NCI-H446 (cell line): ENCODE results near the gene FLRT1.

Experiments
- DNase-seq, 2 experiments: peaks; one replicate each; lab custom pipeline; 2025; lab: John Stamatoyannopoulos, UW

Gene FLRT1

DNA sequence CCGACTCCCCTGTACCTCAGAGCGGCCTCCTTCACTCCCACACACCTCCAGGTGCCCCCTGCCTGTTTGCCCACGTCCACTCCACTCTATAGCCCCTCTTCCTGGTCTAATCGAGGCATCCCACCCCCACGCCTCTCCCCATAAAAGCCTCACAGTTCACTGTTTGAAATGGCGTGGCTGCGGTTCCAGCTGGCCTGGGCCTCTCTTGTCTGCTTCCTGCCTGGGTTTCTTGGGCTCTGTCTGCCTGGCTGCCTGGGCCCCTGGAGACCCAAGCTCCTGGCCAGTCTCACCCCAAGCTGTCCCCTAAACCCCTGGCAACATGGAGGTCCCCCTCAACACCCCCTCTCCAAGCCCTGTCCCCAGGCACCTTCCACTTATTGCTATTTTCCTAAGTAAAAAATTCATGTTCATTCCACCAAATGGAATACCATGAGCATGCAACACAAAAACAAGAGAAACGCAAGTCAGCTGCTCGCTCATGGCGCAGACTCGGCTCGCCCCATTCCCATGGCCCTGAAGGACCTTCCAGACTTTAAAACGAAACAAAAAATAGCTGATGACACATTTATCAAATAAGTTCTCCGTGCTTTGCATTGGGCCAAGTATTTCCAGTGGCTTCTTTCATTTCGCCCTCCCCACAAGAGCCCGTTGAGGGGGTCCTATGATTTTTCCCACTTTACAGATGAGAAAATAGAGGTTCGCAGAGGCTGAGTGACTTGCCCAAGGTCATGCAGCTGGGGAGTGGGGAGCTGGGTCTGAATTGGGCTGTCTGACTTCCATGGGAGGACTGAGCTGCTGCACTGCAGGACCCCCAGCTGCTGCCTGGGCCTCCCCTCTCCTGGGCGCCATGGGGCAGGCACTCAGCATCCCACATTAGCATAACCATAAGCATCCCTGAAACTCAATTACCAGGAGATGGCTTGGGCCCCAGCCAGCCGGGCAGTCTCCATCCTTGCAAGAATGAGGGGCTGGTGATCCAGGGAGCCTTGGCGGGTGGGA, 11.7 kb upstream of the FLRT1 start:
- no peak for DNase-seq

DNA sequence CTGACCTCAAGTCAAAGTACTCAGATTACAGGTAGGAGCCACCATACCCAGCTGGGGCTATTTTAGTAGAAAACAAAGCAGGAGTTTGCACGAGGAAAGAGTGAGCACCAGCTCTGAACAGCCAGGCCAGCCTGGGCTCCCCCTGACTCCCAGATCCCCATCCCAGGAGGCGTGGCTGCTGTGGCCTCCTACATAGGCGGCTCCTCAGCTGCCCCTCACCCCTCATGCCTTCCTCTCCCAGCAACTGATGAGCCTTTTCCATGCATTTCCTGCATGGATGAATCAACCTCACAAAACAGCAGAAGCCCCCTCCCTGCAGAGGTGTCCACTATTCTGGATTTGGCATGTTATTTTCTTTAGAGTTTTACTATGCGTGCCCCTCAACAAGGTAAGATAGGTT, 10.5 kb upstream of the FLRT1 start:
- DNase-seq: no peak

DNA sequence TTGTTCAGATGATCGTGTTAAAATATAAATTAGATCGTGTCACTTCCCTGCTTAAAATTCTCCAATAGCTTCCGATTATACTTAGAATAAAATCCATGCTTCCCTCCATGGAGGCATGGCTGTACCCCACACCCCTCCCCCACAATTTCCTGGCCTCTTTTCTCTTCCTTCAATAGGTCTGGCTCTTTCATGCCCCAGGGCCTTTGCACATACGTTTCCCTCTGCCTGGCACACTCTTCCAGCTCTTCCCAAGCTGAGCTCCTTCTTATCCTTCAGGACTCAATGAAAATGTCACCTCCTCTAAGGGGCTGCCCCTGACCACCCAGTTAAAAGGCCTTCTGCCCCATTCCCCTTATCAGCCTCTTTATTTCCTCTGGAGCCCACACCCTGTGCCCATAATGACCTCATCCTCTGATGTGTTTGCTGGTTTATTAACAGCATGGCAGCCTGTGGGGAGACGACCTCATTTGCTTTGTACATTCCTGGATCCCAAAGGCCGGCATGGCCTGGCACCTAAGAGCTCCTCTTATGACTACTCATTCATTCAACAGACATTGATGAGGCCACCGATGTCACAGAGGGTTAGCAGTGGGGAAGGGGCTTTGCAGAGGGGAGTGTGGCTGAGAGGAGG, 9.0 kb upstream of the FLRT1 start:
- no peak for DNase-seq

DNA sequence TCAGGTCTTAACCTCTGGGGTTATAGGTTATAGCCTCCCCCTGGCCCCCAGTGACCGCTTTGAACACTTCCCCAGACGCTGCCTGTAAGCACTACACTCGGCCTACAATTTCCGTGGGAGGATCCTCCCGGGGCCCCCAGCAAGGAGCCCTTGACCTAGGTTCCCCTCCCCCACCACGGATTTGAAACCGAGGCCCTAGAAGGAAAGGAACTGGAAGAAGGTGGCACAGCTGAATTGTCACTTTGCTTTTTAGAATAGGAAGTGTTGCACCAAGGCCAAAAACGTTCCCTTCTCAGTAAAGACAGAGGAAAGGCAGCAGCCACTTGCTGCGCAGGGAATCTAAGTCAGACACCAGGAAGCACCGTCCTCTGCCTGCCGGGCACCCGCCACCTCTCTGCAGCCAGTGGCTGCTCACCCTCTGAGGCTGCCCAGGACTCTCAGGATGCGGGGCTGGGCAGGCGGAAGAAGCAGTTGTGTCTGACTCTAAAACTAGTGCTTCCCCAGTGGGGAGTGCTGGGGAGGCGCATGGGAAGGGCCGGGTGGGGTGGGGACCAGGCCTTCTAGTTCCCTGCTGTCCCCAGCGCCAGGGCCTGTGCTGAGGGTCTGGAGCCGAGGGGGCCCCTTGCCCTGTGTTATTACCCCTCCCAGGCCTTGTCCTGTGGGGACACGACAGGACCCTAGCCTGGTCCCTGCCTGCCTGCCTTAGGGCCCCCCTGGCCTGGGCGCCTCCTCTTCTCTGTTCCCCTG, 7.9 kb upstream of the FLRT1 start:
- no peak for DNase-seq

DNA sequence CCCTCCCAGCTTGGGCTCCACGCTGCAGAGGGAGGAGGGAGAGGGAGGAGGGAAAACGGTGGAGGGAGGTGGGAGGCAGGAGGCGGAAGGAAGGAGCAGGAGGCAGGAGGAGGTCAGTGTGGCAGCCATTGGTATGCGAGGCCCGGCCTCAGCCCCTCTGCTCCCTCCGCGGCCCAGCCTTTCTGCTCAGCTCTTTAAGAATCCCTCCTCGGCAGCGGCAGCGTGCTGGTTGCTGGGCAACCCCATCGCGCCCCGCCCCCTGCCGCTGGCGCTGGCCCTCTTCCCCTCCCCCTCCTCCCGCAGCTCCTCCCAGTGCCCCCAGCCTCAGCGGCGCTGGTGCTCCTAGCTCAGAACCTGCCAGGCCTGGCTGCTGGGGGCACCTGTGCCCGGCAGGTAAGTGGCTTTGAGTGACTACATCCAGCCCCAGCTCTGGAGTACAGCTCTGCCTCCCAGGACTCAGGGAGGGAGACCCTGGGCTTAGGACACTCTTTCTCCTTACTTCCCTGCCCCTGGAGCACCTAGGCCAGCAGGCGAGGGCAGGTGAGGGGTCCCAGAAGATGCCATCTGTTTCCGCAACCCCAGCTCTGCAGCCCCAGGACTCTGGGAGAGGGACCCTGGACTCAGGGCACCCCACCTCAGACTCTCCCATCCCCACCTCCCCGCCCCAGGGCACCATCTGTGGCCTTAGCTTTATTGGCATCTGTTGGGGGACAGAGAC, 7.2 kb upstream of the FLRT1 start:
- DNase-seq: no peak

DNA sequence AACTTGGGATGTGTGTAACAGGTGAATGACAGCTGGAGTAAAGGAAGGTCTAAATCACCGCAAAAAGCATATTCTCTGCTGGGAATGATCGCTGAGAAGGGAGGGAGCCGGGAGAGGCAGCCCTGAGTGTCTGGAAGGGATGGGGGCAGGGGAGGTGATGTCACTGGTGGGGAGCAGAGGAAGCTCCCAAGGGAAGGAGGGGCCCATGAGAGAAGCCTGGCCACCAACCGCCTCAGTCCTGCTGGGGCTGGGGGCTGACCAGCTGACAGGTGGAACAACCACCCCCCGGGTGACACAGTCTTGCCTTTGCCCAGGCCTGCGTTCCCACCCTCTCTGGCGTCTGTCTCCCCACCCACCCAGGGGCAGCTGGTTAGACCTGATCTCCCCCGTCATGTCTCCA, 6.0 kb upstream of the FLRT1 start:
- no peak for DNase-seq

DNA sequence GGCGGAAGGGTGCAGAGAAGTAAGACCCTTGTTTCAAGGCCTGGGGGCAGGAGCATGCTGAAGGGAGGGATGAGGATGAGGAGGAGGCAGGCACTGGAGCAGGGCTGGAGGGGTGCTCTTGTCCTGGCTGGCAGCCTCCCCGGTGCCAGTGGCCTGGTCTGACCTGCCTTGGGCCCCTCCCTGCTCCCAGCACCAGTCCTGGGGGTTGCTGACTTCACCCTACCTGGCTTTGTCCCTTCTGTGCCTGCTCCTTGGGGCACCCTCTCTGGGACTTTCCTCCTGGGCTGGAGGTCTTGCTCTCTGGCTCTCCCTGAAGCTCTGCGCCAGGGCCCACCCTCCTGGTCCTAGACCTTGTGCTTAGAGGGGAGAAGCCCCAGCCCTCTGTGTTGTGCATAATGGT, 4.7 kb upstream of the FLRT1 start:
- DNase-seq: no peak

DNA sequence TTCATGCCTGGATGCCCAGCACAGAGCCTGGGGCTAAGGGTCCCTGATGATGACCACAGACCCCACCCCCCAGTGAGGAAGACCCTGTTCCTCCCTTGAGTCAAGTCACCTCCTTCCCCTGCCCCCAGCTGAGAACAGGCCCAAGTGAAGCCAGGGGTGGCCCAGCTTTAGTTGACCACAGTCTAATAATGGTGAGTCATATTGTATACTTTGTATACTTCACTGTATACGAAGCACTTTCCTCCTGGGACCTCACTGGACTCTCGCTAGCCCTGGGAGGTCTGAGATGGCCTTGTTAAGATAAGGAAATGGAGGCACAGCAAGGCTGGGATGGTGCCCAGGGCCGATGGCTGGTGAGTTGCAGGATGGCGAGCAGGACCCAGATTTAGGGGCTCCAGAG, 3.7 kb upstream of the FLRT1 start:
- DNase-seq: no peak

DNA sequence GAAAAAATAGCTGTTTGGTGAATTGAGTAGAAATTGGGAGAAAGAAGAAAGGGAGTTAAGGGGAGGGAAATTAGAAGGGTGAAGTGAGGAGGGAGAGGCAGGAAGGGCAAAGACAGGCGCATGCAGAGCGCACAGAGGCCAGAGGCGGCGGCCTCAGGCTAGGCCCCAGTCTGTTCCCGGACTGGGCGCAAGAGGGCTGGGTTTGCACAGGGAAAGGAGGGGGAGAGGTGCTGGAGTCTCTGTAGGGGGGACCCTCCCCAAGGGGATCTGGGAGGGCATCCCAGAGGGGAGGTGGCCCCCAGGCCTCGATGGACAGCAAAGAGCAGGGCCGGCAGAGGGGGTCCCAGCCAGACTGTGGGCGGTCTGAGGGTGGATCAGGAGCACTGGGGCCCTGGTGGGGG, 1.3 kb upstream of the FLRT1 start:
- no peak for DNase-seq

DNA sequence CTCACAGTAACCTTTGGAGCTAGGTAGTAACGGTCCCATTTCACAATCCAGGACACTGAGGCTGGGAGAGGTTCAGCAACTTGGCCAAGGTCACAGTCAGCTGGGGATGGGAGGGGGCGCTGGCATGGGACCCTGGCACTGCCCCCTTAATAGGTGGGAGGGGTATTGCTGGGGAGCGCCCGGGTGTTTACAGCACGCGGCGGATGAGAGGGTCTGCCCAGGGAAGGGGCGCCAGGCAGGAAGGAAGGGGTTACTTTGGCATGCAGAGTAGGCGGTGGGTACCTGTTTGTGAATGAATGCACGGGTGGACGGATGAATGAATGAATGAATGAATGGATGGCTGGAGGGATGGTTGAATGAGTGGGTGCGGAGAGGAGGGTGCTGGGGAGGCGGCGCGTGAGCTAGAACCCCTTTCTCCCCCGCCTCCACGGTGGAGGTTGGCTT, 628 bp upstream of the FLRT1 start:
- DNase-seq: no peak

DNA sequence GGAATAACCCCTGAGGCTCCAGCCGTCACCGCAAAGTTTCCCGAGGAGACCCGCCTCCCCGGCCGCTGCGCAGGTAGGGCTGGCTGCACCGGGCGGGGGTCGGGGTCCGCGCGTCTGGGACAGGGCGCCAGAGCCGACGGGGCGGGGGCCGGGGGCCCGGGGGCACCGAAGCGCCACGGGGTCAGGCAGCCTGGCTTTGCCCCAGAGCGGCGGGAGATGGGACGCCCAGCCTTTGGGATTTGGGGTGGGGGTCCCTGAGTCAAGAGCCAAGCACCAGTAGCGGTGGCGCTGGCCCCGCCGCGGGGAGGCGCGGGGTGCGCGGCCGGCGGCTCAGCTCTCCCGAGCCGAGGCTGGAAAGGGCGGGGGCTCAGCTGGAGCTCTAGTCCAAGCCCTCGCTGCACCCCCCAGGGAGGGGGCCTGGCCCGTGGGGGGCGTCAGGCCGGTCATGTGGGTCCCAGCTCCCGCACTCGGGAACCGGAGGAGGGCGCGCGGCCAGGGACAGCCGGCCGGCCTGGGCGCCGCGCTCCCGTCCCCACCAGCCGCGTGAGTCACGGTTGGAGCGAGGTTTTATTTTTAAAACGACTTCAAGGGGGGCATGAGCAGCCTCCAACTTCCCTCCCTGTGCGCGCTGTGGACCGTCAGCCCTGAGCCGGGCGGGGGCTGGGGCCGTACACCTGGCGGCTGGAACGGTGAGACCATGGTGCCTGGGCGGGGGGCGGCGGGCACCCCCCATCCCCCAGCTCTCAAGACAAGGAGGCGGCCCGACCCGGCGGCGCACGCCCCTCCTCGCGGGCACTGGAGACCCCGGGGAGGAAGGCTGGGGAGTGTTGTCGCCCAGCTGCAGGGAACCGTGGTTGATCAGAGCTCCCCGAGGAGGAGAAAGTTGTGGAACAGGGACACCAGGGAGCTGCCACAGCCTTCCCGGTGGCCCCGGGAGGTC, 626 bp downstream of the FLRT1 start:
- DNase-seq: peak in 1 of 2 experiments; percentile 39

DNA sequence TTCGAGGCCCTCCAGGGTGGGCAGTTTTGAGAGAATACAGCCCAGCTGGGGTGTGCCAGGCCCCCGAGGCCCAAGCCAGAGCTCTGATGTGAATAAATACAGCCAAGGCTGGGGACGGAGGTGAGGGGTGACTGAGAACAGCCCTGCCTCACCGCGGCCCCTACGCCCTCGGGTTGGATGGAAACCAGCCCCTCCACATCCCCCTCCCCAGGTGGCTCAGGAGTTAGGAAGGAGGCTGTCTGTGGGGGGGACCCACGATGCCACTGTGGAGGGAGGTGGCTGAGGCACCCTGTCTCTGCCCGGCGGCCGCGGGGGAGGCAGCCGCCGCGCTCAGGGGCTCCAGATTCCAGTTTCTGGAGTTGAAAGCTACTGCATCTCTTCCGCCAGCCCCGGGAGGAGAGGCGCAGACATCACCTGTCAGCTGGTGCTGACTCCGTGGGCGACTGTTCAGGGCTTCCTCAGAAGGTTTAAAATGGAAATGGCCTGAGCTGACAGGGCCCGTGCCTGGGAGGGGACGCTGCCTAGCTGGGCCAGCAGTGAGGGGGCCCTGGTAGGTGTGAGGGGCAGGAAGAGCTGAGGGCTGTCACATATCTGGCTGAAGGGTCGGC, 1.4 kb downstream of the FLRT1 start:
- no peak for DNase-seq

DNA sequence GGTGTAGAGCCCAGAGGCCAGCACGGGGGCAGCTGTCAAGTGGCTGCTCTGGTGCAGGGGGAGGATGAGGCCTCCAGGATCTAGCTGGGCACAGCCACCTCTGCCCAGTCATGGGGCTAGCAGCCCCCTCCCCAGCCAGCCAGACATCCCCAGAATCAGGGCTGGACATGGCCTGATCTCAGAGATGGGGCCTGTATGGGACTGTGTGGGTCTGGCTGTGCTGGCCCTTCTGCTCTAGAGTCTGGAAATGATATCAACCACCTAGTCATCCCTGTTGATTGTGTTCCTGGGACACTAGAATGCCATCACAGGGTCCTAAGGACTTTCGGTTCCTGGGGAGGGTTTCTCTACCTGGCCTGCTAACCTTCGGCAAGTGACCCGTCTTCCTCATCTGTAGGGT, 2.8 kb downstream of the FLRT1 start:
- DNase-seq: no peak

DNA sequence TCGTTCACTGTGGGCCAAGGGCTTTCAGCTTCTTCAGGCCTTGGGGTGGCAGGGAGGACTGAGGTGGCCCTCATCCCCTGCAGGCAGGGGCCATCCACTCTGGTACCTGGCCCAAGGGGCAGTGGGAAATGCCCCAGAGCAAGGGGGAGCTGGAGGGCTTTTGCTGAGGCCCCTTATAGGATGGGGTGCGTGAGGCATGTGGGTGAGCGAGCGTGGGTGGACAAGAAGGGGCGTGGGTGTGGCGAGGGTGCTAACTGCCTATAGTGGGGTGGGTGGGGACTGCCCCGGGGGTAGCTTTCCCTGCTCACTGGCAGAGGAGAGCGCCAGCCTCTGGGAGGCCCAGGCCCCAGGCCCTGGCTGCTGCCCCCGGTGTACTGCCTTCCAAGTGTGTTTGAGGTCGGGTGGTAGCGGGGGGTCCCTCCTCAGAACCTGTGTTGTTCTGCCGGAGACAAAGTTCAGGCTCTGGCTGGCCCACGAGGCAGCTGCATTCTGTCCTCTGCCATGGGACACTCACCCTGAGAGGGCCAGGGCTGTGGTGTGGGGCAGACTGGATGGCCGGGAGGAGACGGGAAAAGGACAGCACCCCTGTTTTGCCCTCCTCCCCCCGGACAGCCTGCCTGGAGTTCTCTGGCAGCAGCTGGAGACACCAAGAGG, 3.4 kb downstream of the FLRT1 start:
- no peak for DNase-seq

DNA sequence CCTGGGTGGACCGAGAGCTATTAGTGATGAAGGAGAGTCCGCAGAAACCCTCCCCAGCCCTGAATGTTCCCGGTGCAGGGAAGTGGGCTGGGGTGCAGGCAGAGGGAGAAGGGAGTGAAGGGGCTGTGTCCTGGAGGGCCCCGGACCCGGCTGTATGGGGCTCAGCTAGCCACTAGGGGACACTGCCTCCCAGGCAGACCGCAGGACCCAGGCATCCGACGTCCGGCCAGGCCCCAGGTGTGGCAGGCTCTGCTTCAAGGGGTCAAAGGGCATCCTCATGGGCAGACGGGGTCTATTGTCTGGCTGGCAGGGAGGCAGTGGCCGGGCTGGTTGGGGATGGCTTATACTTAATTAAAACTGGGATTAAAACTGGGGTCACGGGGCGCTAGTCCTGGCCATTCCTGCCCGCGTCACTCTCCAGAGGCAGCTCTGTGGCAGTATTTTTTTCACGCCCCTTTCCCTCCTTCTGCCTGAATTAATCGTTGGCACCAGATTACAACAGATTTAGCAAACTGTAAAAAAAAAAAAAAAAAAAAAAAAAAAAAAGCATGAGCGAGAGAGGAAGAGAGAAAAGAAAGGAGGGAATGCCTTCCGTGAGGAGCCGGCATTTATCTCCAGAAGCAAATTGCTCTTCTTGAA, 5.1 kb downstream of the FLRT1 start:
- DNase-seq: peak in 1 of 2 experiments; percentile 37

DNA sequence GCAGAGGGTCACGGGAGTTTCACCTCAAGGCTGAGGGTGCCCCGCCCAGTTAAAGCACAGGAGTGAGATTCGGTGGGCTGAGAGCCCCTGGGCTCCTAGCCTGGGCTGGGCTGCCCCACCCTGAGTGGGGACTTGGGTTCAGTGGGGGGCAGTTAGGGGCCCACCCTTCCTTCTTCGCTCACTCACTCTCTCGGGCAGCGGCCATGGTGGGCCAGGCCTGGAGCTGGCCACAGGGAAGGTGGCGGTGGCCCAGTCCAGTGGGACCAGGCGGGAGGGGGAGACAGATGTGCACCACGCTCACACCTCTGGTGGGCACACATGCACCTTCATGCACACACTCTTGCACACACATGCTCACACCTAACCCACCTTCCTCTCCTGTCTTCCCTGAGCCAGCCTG, 6.1 kb downstream of the FLRT1 start:
- DNase-seq: no peak

DNA sequence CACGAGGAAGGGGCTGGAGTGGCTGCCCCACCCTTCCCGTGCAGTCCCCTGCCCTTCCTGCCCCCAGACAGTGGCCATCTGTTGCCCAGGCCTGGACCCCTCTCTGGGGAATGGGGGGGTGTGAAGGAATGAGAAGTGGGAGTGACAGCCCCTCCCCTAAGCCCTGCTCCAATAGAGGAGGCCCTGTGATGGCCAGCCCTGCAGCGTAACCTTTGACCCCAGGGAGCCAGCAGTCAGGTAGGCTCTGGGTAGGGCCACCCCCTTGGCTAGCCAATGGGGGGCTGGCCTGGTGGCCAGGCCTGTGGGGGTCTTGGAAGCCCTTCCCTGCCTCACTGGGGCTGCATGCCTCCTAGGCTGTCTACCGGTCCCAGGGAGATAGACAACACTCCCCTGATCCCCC, 6.6 kb downstream of the FLRT1 start:
- no peak for DNase-seq

DNA sequence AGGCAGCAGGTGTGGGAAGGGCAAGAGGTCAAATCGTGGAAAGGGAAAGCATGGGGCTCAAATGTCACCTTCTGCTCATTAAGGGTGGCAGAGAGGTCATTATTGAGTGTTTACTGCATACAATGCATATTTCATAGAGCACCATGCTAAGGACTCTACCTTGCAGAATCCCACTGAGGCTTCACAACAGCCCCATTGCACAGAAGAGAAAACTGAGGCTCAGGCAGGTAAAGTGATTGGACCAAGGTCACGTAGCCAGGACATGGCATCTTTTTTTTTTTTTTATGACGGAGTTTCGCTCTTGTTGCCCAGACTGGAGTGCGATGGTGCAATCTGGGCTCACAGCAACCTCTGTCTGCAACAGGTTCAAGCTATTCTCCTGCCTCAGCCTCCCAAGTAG, 7.8 kb downstream of the FLRT1 start:
- DNase-seq: no peak

DNA sequence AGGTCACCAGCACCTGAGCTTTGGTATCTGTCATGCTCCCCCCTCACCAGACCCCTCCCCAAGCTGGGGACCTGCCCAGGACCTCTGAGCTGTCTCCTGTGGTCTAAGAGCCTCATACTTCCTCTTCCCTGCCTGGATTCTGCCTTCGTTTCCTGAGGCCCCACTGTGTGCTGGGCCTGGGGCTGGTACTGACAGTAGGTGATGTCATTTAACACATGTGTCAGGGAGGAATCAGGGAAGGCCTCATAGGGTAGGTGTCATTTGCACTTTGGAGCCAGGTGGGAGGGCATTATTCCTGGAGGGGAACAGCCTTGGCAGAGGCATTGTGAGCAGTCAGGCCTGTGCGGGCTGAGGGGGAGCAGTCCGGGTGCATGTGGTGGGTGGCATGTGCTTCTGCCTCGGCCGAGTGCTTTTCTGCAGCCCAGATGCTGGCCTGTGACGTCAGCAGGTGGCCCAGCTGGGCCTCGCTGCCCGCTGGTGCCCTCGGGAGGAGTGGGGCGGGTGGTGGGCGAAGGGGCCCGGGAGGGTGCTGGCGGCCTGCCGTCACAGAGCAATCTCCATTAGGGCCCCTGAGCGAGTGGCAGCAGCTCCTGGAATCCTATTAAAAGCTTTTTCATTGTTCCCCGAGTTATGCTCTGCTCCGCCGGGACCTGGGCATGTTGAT, 9.1 kb downstream of the FLRT1 start:
- no peak for DNase-seq
